WTC11 (cell line): ENCODE measurements around the gene MACROD2. TPM values are rescaled to one million over a fixed set of nuclear protein-coding genes. Genes with fewer than 3 reads are reported as not detected.

Source experiments
- ATAC-seq: fragments of 200-7000 bp; cut with Tn5 transposase; 2 replicates; pipeline ENCODE4 v1.10.0; 2021; ENCODE audit warnings: mild to moderate bottlenecking, moderate library complexity
- CTCF ChIA-PET: fragments of 300-600 bp; sonication (Branson Sonifier 250); formaldehyde crosslinking; loops from one replicate; lab custom pipeline; 2021; ENCODE audit warnings: antibody characterized with exemption; lab: Charles Lee
- POLR2A ChIA-PET: fragments of 350-600 bp; sonication (Branson Sonifier 250); formaldehyde crosslinking; loops from one replicate; lab custom pipeline; 2021; ENCODE audit warnings: antibody characterized with exemption; lab: Charles Lee
- DNase-seq: peaks from one replicate; pipeline ENCODE4 v3.0.0; 2021; ENCODE audit warnings: low spot score
- H3K27ac Mint-ChIP-seq: 2 replicates; pipeline ENCODE4 v1.8.0; 2021; ENCODE audit warnings: mixed read lengths
- H3K27me3 Mint-ChIP-seq: 2 replicates; pipeline ENCODE4 v1.8.0; 2021; ENCODE audit warnings: low read depth, mild to moderate bottlenecking, moderate library complexity, mixed read lengths
- H3K36me3 Mint-ChIP-seq: 2 replicates; pipeline ENCODE4 v1.8.0; 2021; ENCODE audit warnings: mixed read lengths
- H3K4me1 Mint-ChIP-seq: 2 replicates; pipeline ENCODE4 v1.8.0; 2022; ENCODE audit warnings: mixed read lengths
- H3K4me3 Mint-ChIP-seq: 2 replicates; pipeline ENCODE4 v1.8.0; 2021; ENCODE audit warnings: mild to moderate bottlenecking, moderate library complexity, mixed read lengths
- H3K9me3 Mint-ChIP-seq: 2 replicates; pipeline ENCODE4 v1.8.0; 2021; ENCODE audit warnings: mixed read lengths
- CREB1 ChIP-seq: sonication (generic); formaldehyde crosslinking; IDR thresholded peaks from 2 replicates; pipeline ENCODE4 v1.8.0; 2023; ENCODE audit warnings: mild to moderate bottlenecking, missing genetic modification reagents
- EMX1 ChIP-seq: fragments of 250-450 bp; sonication (Bioruptor Pico); IDR thresholded peaks from 2 replicates; pipeline ENCODE4 v1.8.0; 2021; ENCODE audit warnings: mild to moderate bottlenecking
- MLX ChIP-seq: sonication (generic); formaldehyde crosslinking; IDR thresholded peaks from 2 replicates; pipeline ENCODE4 v1.8.1; 2023; ENCODE audit warnings: mild to moderate bottlenecking, missing genetic modification reagents, moderate library complexity
- MXD4 ChIP-seq: fragments of 250-450 bp; sonication (Bioruptor Pico); IDR thresholded peaks from 2 replicates; pipeline ENCODE4 v1.8.0; 2021; ENCODE audit warnings: mild to moderate bottlenecking, moderate library complexity, borderline replicate concordance
- NR1H2 ChIP-seq: sonication (generic); formaldehyde crosslinking; IDR thresholded peaks from 2 replicates; pipeline ENCODE4 v1.9.0; 2021; ENCODE audit warnings: mild to moderate bottlenecking, moderate library complexity, missing genetic modification reagents
- NR2C2 ChIP-seq: sonication (generic); formaldehyde crosslinking; IDR thresholded peaks from 2 replicates; pipeline ENCODE4 v1.8.0; 2022; ENCODE audit warnings: mild to moderate bottlenecking, missing genetic modification reagents
- NR3C1 ChIP-seq: sonication (generic); formaldehyde crosslinking; conservative IDR thresholded peaks from 2 replicates; pipeline ENCODE4 v1.8.1; 2023; ENCODE audit warnings: low read depth, mild to moderate bottlenecking, missing genetic modification reagents
- PRDM15 ChIP-seq: sonication (generic); formaldehyde crosslinking; IDR thresholded peaks from 2 replicates; pipeline ENCODE4 v1.8.0; 2022; ENCODE audit warnings: missing genetic modification reagents
- RELA ChIP-seq: sonication (generic); formaldehyde crosslinking; IDR thresholded peaks from 2 replicates; pipeline ENCODE4 v1.8.1; 2022; ENCODE audit warnings: missing genetic modification reagents, mild to moderate bottlenecking, borderline replicate concordance
- TEAD4 ChIP-seq: sonication (generic); formaldehyde crosslinking; IDR thresholded peaks from 2 replicates; pipeline ENCODE4 v1.8.0; 2022; ENCODE audit warnings: mild to moderate bottlenecking, missing genetic modification reagents
- ZMAT4 ChIP-seq: fragments of 250-450 bp; sonication (Bioruptor Pico); IDR thresholded peaks from 2 replicates; pipeline ENCODE4 v1.9.0; 2021; ENCODE audit warnings: mild to moderate bottlenecking
- ZNF219 ChIP-seq: sonication (generic); formaldehyde crosslinking; IDR thresholded peaks from 2 replicates; pipeline ENCODE4 v1.8.0; 2023; ENCODE audit warnings: missing genetic modification reagents, mild to moderate bottlenecking, borderline replicate concordance
- ZNF263 ChIP-seq: sonication (generic); formaldehyde crosslinking; IDR thresholded peaks from 2 replicates; pipeline ENCODE4 v1.8.1; 2022; ENCODE audit warnings: low read depth, mild to moderate bottlenecking, moderate library complexity, missing genetic modification reagents
- ZNF396 ChIP-seq: fragments of 250-450 bp; sonication (Bioruptor Pico); IDR thresholded peaks from 2 replicates; pipeline ENCODE4 v1.8.0; 2021; ENCODE audit warnings: mild to moderate bottlenecking, moderate library complexity, borderline replicate concordance
- ZNF416 ChIP-seq: fragments of 250-450 bp; sonication (Bioruptor Pico); IDR thresholded peaks from 2 replicates; pipeline ENCODE4 v1.9.0; 2021; ENCODE audit warnings: mild to moderate bottlenecking, inconsistent platforms
- ZNF423 ChIP-seq: fragments of 250-450 bp; sonication (Bioruptor Pico); IDR thresholded peaks from 2 replicates; pipeline ENCODE4 v2.1.2; 2022; ENCODE audit warnings: mild to moderate bottlenecking, moderate library complexity
- ZNF512 ChIP-seq: sonication (generic); formaldehyde crosslinking; IDR thresholded peaks from 2 replicates; pipeline ENCODE4 v1.8.1; 2022; ENCODE audit warnings: missing genetic modification reagents, borderline replicate concordance
- ZSCAN18 ChIP-seq: fragments of 250-450 bp; sonication (Bioruptor Pico); IDR thresholded peaks from 2 replicates; pipeline ENCODE4 v2.1.2; 2022; ENCODE audit warnings: mild to moderate bottlenecking, moderate library complexity
- total RNA-seq: library from RNA; stranded (reverse); gene quantifications from 3 replicates; pipeline ENCODE4 v1.2.3, GENCODE V29; 2021
- TF ChIP-seq, protein P1 (sequence below): sonication (generic); formaldehyde crosslinking; IDR thresholded peaks from 2 replicates; pipeline ENCODE4 v1.8.0; 2023; ENCODE audit warnings: mild to moderate bottlenecking, missing genetic modification reagents
- TF ChIP-seq, protein P2 (sequence below): sonication (generic); formaldehyde crosslinking; IDR thresholded peaks from 2 replicates; pipeline ENCODE4 v1.8.1; 2023; ENCODE audit warnings: mild to moderate bottlenecking, missing genetic modification reagents, borderline replicate concordance

The MACROD2 gene
- total RNA-seq, 1 experiment from 2014 or later, result 4.1 TPM

DNA sequence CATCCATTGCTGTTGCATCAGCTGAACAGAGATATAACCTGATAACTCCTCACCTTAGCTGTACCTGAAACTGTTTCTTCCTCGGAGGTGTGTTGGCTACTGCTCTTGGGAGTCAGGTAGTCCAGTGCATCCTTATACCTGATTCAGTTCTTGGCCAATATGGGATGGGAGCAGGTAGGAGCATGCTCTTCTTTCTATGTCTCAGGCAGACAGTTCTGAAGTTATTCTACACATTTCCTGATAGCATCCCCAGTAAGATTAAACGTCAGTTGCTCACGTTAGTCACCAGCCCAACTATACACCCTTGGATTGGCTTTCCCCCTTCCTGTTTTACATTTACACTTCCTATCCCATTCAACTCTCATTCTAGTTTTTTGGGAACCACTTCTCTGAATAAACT lies 586.4 kb downstream of the MACROD2 start:
- no peak overlapping the region for H3K4me3 Mint-ChIP-seq
- ChIA-PET POLR2A (no interaction called here), CTCF (no interaction called here)
- no peak for ATAC-seq
- no peaks in the 10 kb centered on the region for H3K9me3 Mint-ChIP-seq
- no peak overlapping the region for H3K27ac Mint-ChIP-seq
- TF ChIP-seq CREB1 (CRISPR knock-in tag) (no peak), NR3C1 (CRISPR knock-in tag) (no peak), TEAD4 (CRISPR knock-in tag) (no peak), ZNF219 (CRISPR knock-in tag) (no peak), RELA (CRISPR knock-in tag) (no peak), ZNF423 (no peak), ZNF263 (CRISPR knock-in tag) (no peak), MXD4 (CRISPR knock-in tag) (no peak), ZNF512 (CRISPR knock-in tag) (no peak), NR1H2 (CRISPR knock-in tag) (no peak), MLX (CRISPR knock-in tag) (no peak), ZNF396 (CRISPR knock-in tag) (no peak), ZNF416 (CRISPR knock-in tag) (no peak), ZSCAN18 (CRISPR knock-in tag) (no peak), EMX1 (CRISPR knock-in tag) (no peak), PRDM15 (CRISPR knock-in tag) (no peak), NR2C2 (CRISPR knock-in tag) (no peak), ZMAT4 (CRISPR knock-in tag) (no peak)
- TF ChIP-seq, protein P1, sequence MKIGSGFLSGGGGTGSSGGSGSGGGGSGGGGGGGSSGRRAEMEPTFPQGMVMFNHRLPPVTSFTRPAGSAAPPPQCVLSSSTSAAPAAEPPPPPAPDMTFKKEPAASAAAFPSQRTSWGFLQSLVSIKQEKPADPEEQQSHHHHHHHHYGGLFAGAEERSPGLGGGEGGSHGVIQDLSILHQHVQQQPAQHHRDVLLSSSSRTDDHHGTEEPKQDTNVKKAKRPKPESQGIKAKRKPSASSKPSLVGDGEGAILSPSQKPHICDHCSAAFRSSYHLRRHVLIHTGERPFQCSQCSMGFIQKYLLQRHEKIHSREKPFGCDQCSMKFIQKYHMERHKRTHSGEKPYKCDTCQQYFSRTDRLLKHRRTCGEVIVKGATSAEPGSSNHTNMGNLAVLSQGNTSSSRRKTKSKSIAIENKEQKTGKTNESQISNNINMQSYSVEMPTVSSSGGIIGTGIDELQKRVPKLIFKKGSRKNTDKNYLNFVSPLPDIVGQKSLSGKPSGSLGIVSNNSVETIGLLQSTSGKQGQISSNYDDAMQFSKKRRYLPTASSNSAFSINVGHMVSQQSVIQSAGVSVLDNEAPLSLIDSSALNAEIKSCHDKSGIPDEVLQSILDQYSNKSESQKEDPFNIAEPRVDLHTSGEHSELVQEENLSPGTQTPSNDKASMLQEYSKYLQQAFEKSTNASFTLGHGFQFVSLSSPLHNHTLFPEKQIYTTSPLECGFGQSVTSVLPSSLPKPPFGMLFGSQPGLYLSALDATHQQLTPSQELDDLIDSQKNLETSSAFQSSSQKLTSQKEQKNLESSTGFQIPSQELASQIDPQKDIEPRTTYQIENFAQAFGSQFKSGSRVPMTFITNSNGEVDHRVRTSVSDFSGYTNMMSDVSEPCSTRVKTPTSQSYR (CRISPR knock-in tag), result no peak
- TF ChIP-seq, protein P2, sequence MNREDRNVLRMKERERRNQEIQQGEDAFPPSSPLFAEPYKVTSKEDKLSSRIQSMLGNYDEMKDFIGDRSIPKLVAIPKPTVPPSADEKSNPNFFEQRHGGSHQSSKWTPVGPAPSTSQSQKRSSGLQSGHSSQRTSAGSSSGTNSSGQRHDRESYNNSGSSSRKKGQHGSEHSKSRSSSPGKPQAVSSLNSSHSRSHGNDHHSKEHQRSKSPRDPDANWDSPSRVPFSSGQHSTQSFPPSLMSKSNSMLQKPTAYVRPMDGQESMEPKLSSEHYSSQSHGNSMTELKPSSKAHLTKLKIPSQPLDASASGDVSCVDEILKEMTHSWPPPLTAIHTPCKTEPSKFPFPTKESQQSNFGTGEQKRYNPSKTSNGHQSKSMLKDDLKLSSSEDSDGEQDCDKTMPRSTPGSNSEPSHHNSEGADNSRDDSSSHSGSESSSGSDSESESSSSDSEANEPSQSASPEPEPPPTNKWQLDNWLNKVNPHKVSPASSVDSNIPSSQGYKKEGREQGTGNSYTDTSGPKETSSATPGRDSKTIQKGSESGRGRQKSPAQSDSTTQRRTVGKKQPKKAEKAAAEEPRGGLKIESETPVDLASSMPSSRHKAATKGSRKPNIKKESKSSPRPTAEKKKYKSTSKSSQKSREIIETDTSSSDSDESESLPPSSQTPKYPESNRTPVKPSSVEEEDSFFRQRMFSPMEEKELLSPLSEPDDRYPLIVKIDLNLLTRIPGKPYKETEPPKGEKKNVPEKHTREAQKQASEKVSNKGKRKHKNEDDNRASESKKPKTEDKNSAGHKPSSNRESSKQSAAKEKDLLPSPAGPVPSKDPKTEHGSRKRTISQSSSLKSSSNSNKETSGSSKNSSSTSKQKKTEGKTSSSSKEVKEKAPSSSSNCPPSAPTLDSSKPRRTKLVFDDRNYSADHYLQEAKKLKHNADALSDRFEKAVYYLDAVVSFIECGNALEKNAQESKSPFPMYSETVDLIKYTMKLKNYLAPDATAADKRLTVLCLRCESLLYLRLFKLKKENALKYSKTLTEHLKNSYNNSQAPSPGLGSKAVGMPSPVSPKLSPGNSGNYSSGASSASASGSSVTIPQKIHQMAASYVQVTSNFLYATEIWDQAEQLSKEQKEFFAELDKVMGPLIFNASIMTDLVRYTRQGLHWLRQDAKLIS (CRISPR knock-in tag), result no peak
- no peak for DNase-seq
- no peaks in the 10 kb centered on the region for H3K27me3 Mint-ChIP-seq
- no peaks in the 10 kb centered on the region for H3K36me3 Mint-ChIP-seq
- H3K4me1 Mint-ChIP-seq, result no peaks in the 10 kb centered on the region
